Mesothelial cell of epicardium (in vitro differentiated cells): ENCODE data around the gene SHC2. TPM values are rescaled to one million over a fixed set of nuclear protein-coding genes. Genes with fewer than 3 reads are reported as not detected.

Source experiments
- DNase-seq, 2 experiments: peaks; one replicate each; pipeline ENCODE4 v3.0.0; 2021; ENCODE audit warnings: low spot score in 2 of 2; ENCODE audit not compliant: unreplicated experiment in 2 of 2
- H3K27ac Mint-ChIP-seq: 2 replicates; pipeline ENCODE4 v1.8.0; 2021; ENCODE audit warnings: mixed read lengths
- H3K27me3 Mint-ChIP-seq: 2 replicates; pipeline ENCODE4 v1.8.0; 2021; ENCODE audit warnings: low read depth, mixed read lengths
- H3K36me3 Mint-ChIP-seq: 2 replicates; pipeline ENCODE4 v1.8.0; 2021; ENCODE audit warnings: mixed read lengths
- H3K4me1 Mint-ChIP-seq: 2 replicates; pipeline ENCODE4 v1.8.0; 2021; ENCODE audit warnings: mixed read lengths
- H3K4me3 Mint-ChIP-seq: 2 replicates; pipeline ENCODE4 v1.8.0; 2021; ENCODE audit warnings: mild to moderate bottlenecking, moderate library complexity, mixed read lengths
- H3K9me3 Mint-ChIP-seq: 2 replicates; pipeline ENCODE4 v1.8.0; 2021; ENCODE audit warnings: mixed read lengths
- total RNA-seq: library from RNA; stranded (reverse); gene quantifications from 3 replicates; pipeline ENCODE4 v1.2.1, GENCODE V29; 2021
- TF ChIP-seq, protein P1 (sequence below): fragments of 200-600 bp; sonication (generic); IDR thresholded peaks from one replicate; pipeline ENCODE4 v1.5.0; 2021; ENCODE audit warnings: antibody characterized with exemption; ENCODE audit not compliant: unreplicated experiment

SHC2 gene
- total RNA-seq, 1 donor from 2014 or later: 86.4 TPM

GRCh38 chr19:374183-374885 is 86.5 kb downstream of the SHC2 start:
- TF ChIP-seq, protein P1, sequence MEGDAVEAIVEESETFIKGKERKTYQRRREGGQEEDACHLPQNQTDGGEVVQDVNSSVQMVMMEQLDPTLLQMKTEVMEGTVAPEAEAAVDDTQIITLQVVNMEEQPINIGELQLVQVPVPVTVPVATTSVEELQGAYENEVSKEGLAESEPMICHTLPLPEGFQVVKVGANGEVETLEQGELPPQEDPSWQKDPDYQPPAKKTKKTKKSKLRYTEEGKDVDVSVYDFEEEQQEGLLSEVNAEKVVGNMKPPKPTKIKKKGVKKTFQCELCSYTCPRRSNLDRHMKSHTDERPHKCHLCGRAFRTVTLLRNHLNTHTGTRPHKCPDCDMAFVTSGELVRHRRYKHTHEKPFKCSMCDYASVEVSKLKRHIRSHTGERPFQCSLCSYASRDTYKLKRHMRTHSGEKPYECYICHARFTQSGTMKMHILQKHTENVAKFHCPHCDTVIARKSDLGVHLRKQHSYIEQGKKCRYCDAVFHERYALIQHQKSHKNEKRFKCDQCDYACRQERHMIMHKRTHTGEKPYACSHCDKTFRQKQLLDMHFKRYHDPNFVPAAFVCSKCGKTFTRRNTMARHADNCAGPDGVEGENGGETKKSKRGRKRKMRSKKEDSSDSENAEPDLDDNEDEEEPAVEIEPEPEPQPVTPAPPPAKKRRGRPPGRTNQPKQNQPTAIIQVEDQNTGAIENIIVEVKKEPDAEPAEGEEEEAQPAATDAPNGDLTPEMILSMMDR: no peak
- no peaks in the 10 kb centered on the region for H3K9me3 Mint-ChIP-seq
- no peak overlapping the region for H3K27ac Mint-ChIP-seq
- DNase-seq: no peak
- no peak overlapping the region for H3K4me3 Mint-ChIP-seq
- peaks cover 41% of the 10 kb centered on the region for H3K27me3 Mint-ChIP-seq
- H3K4me1 Mint-ChIP-seq: peaks cover 9% of the 10 kb centered on the region
- H3K36me3 Mint-ChIP-seq: no peaks in the 10 kb centered on the region

- no peaks in the 10 kb centered on the region for H3K36me3 Mint-ChIP-seq
- DNase-seq: no peak
- H3K9me3 Mint-ChIP-seq: no peaks in the 10 kb centered on the region
- peaks cover 47% of the 10 kb centered on the region for H3K27me3 Mint-ChIP-seq
- H3K4me1 Mint-ChIP-seq: peaks cover 14% of the 10 kb centered on the region
- no peak overlapping the region for H3K4me3 Mint-ChIP-seq
- TF ChIP-seq, protein P1: no peak
- H3K27ac Mint-ChIP-seq: no peak overlapping the region
Measured at GRCh38 chr19:373391-374182, 87.2 kb downstream of the SHC2 start.

- H3K27me3 Mint-ChIP-seq: peaks cover 47% of the 10 kb centered on the region
- H3K4me1 Mint-ChIP-seq: peaks cover 13% of the 10 kb centered on the region
- no peak overlapping the region for H3K27ac Mint-ChIP-seq
- TF ChIP-seq, protein P1: no peak
- H3K36me3 Mint-ChIP-seq: no peaks in the 10 kb centered on the region
- no peak for DNase-seq
- no peaks in the 10 kb centered on the region for H3K9me3 Mint-ChIP-seq
- H3K4me3 Mint-ChIP-seq: no peak overlapping the region
Measured at GRCh38 chr19:372306-372890, 88.4 kb downstream of the SHC2 start.

DNA sequence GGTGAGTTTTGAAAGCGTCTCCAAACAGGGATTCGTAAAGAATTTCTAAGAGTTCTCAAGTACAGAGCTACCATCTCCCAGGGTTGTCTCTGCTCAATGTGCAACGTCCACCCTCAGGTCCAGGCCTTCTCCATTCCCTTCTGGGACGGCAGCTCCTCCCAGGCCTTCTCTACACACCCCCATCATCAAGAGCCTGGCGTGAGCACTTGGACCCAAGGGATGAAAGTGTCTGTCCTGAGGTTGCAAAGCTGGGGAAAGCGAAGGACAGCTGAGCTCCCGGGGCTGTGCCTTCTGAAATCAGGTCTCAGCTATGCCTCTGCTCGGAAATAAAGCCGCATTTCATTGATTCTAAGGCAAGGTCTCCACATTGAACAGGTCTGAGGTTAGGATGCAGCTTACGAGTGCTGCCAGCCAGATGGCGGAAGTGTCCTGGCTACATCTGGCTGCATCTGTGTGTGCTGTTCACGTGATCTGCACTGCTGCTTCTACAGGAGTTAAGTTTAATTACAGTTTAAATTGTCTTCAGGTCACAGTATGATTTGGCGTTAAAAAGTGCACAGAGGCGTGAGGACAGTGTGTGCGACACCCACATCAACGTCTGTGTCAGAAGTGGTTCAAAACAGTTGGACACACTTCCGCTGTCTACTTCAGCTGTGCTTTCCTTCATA is 89.2 kb downstream of the SHC2 start:
- H3K9me3 Mint-ChIP-seq: no peaks in the 10 kb centered on the region
- peaks cover 13% of the 10 kb centered on the region for H3K4me1 Mint-ChIP-seq
- no peak overlapping the region for H3K4me3 Mint-ChIP-seq
- TF ChIP-seq, protein P1: no peak
- peaks cover 55% of the 10 kb centered on the region for H3K27me3 Mint-ChIP-seq
- no peak for DNase-seq
- H3K36me3 Mint-ChIP-seq: no peaks in the 10 kb centered on the region
- no peak overlapping the region for H3K27ac Mint-ChIP-seq

DNA sequence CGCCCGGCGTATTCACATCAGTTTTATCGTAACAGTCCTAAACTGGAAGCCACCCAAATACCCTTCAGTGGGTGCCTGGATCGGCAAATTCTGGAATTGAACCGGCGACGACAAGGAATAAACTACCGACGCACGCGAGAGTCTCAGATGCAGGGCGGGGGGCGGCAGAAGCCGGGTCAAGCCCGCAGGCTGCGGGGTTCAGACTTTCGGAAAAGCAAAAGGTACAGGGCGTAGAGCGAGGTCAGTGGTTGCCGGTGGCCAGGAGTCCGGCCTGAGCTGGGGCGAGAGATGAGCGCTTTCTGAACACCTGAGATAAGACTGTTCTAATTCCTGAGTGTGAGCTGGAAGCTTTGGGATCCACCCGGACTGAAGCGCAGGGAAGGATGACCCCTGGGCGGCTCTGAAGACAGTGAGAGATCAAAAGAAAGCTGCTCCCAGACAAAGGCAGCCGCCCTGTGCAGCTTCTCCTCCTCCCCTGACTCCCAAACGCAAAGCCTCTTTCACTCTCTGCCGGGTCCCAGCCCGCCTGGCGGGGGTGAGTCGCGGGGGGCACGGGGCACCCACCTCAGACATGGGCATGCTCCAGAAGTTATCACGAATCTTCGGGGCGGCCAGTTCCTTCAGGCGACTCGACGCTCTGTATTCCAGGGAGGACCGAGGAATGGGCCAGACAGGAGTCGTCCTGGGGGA is 90.0 kb downstream of the SHC2 start:
- H3K4me3 Mint-ChIP-seq: no peak overlapping the region
- H3K27me3 Mint-ChIP-seq: peaks cover 58% of the 10 kb centered on the region

More for the DNA sequence above, 90.0 kb downstream of the SHC2 start:
- Mint-ChIP-seq H3K9me3 (no peaks in the 10 kb centered on the region), H3K27ac (no peak overlapping the region), H3K36me3 (no peaks in the 10 kb centered on the region), H3K4me1 (peaks cover 13% of the 10 kb centered on the region)
- TF ChIP-seq, protein P1: no peak
- DNase-seq: no peak
